GM12892 (cell line): ENCODE measurements around the gene KAT2B.
"Not testable (repeated sequence)": the region's sequence is repeated elsewhere in the genome, so short reads cannot be mapped to it uniquely, and the experiment has no call there.

Experiments
- POLR2A ChIP-seq: IDR thresholded peaks from 2 replicates; pipeline ENCODE4 v1.6.1; 2011; ENCODE audit warnings: low read depth, low read length, control low read depth
- POLR2AphosphoS5 ChIP-seq: IDR thresholded peaks from 2 replicates; pipeline ENCODE4 v1.6.1; 2011; ENCODE audit warnings: low read depth, low read length, control low read depth

DNA sequence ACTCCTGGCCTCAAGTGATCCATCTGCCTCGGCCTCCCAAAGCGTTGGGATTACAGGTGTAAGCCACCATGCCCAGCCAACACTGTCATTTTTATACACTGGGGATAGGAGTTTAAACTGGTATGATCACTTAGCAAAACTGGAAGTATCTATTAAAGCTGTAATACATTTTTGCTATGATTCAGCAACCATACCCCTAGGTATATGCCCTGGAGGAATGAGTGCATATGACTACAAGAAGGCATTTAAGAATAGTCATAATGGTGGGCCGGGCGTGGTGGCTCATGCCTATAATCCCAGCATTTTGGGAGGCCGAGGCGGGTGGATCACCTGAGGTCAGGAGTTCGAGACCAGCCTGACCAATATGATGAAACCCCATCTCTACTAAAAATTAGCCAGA, 8.3 kb upstream of the KAT2B start:
- not testable (repeated sequence) for TF ChIP-seq POLR2A, POLR2AphosphoS5
